NCI-H1417 (cell line): Measurements from ENCODE around the gene NDUFC1.
A peak's percentile ranks its signal among the peaks of the same experiment; 100 is the strongest.
"Not testable (repeated sequence)": the region's sequence is repeated elsewhere in the genome, so short reads cannot be mapped to it uniquely, and the experiment has no call there.

Source experiments
- DNase-seq, 3 experiments: peaks; one replicate each; lab custom pipeline; 2025; lab: John Stamatoyannopoulos, UW

Gene NDUFC1

DNA sequence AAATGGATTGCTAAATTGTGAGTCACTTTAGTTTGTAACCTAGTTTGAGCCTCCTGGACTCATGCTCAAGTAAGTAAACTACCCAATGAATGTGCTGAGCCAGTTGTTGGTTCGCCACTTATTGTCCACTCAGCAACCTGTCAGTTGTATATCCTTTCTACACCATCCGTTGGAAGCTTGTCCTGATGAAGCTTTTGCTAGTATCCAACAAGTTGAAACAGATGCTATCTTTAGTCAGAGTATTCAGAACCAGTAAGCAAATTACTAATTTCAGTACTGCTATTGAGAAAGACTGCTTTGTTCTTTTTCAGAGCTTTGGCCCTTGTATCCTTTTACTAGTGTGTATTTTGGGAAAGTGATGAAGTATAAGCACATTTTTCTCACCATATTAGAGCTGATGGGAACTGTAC is 5.3 kb downstream of the NDUFC1 start:
- DNase-seq = no peak

DNA sequence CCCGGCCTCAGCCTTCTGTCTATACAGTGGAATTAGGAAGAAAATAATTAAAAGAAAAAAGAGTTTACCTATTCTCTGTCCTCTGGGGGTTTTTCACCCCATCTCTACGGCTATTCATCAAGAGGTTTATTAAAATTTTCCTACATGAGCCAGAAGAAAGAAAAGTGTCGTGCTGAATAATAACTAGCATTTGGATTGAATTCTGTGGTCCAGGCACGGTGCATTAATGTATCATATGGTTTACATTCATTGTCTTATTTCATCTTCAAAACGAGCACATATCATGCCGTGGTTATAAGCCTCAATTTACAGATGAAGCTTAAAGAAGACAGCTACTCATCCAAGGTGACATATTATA is 6.4 kb downstream of the NDUFC1 start:
- no peak for DNase-seq

GRCh38 chr4:139295206-139295941 is 6.9 kb downstream of the NDUFC1 start:
- DNase-seq = peak; percentile 87 to 93 (median 88)

- no peak for DNase-seq
Observed at GRCh38 chr4:139286186-139286698, 16.0 kb downstream of the NDUFC1 start.

DNA sequence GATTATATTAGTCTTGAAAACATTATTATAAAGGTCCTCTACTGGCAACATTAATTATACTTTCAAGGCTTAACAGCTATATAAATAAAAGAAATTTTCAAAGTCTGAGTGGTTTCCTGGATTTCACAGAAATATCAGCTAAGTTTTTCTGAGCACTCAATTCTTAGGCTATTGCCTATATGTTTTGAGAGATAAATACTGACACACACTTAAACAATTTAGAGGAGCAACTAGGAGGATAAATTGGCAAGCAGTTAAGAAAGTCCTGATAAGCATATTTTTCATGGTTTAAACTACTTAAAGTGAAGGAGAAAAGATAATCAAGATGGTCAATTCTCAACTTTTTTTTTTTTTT is 19.6 kb downstream of the NDUFC1 start:
- no peak for DNase-seq

GRCh38 chr4:139282065-139282720 is 20.1 kb downstream of the NDUFC1 start:
- no peak for DNase-seq

GRCh38 chr4:139279760-139280620 is 22.3 kb downstream of the NDUFC1 start, which contains the start of gene MGARP:
Gene MGARP (minus strand): TSS chr4:139280225. CDS start chr4:139280158, 67 bp downstream.
- DNase-seq = no peak

- no peak for DNase-seq
Observed at GRCh38 chr4:139278912-139279759, 23.1 kb downstream of the NDUFC1 start.

- no peak for DNase-seq
Observed at GRCh38 chr4:139278485-139278884, 23.8 kb downstream of the NDUFC1 start.

DNA sequence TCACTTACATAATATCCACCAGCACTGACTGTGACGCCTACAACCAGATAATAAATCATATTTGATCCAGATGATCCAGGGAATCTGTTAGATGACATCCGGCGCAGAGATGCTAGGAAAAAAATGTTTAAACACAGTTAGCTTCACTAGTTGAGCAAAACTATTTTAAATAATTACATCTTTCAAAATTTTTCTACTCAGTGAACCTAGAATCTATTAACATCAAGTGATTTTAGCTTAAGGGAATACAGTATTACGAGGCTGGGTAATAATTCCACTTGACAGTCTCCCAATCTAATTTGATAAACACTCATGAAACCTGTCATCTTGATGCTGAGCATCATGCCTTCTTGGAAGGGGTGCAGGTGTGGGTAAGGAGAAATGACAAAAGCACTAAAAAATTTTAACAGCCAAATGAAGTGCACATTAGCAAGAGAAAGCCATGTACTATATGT is 27.0 kb downstream of the NDUFC1 start:
- DNase-seq = peak in 1 of 3 experiments; percentile 55

DNA sequence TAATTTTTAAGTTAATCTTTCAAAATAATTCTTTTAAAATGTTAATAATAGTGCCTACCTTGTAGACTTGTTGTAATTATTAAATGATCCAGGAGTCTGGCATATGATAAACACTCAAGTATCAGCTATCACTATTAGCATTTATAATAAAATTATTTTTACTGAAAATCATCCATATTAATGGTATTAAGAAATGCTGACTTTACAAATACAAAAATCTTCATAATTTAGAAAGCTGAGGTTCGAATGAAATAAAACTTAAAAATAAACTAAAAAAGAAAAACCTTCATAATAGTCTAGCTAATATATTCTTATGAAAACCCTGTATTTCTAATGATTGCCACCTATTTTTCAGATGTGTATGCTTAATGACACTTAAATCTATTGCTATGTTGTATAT is 27.5 kb downstream of the NDUFC1 start:
- no peak for DNase-seq

GRCh38 chr4:139273835-139274234 is 28.4 kb downstream of the NDUFC1 start:
- DNase-seq = no peak

DNA sequence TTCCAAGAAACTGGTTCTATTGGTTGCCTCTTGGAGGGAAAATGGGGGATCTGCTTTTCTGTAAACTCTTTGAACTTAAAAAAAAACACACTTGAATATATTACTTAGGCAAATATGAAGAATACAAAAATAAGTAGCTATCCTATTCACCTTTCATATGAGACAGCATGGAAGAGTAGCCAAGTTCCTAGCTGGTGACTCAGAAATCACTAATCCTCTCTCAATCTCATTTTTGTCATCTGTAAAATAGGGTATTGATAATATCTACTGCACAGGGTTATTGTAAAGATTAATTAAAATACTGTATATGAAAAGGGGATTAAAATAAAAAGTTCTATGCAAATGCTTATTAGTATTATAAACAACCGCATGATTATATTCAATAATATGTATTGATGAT is 35.0 kb downstream of the NDUFC1 start:
- DNase-seq = no peak

DNA sequence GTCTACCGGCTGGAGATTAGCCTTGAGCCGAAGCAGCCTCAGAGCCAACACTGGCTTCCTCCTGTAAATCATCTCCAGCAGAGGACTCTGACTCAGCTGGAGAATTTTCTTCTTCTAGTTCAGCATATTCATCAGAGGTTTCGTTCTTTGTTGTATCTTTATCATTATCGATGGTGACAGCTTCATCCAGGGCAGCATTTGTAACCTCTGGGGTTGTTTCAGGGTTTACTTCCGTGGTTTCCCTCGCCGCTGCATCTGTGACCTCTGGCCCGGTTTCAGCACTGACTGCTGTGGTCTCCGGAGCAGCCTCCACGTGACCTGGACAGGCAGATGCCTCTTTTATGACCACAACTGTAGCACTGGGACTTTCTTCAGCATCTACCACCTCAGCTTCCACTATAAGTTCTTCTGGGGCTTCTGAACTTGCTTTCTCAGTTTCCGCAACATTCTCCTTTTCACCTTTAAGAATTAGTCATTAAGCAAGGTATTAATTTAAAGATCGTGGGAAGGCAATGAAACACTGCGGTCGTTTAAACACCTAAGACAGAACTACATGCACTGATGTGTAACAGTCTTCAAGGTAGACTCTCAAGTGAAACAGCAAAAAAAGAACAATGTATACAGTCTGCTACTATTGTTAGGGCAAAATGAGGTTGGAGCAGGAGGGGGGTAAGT is 35.6 kb downstream of the NDUFC1 start:
- DNase-seq = peak in 2 of 3 experiments; percentile 30 to 57

- no peak for DNase-seq
Observed at GRCh38 chr4:139266208-139266582, 36.1 kb downstream of the NDUFC1 start.

DNA sequence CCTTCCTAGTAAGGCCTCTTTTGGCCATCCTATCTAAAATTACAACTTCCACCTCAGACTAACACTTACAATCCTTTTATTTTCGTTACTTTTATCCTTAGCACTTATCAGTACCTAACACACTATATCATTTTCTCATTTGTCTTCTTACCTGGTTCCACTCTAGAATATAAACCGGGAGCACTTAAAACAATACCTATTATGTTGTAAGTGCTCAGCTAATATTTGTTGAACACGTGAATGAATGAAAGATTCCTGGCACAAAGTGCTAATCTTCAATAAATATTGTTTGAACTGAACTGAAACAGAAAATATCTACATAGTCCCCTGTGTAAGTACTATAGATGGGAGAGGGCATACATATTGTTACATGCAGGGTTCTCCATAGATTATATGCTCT is 36.6 kb downstream of the NDUFC1 start:
- DNase-seq = peak in 1 of 3 experiments; percentile 67

GRCh38 chr4:139256349-139256748 is 45.9 kb downstream of the NDUFC1 start:
- DNase-seq = no peak

GRCh38 chr4:139255581-139255980 is 46.7 kb downstream of the NDUFC1 start:
- not testable (repeated sequence) for DNase-seq

GRCh38 chr4:139253713-139254112 is 48.6 kb downstream of the NDUFC1 start:
- DNase-seq = no peak

- DNase-seq = no peak
Observed at GRCh38 chr4:139253046-139253445, 49.2 kb downstream of the NDUFC1 start.

- DNase-seq = peak in 1 of 3 experiments; percentile 33
Observed at GRCh38 chr4:139247700-139248238, 54.5 kb downstream of the NDUFC1 start.
